GM18867 (cell line): ENCODE data around the gene CACNA1B.
"Not testable (repeated sequence)": the region's sequence is repeated elsewhere in the genome, so short reads cannot be mapped to it uniquely, and the experiment has no call there.

ENCODE experiments used
- ATAC-seq: cut with Tn5 transposase; IDR thresholded peaks from one replicate; pipeline ENCODE4 v1.9.1; 2021; ENCODE audit warnings: mild to moderate bottlenecking, moderate library complexity; ENCODE audit not compliant: unreplicated experiment

The CACNA1B gene

GRCh38 chr9:137877506-137878122 lies at the start of gene CACNA1B:
Gene CACNA1B, plus strand, starts transcription at chr9:137877782. Its CDS starts 152 bp downstream, at chr9:137877934.
- not testable (repeated sequence) for ATAC-seq

GRCh38 chr9:137827908-137828526 lies 49.6 kb upstream of the CACNA1B start:
- no peak for ATAC-seq

GRCh38 chr9:137828527-137829259 lies 48.9 kb upstream of the CACNA1B start:
- no peak for ATAC-seq

DNA sequence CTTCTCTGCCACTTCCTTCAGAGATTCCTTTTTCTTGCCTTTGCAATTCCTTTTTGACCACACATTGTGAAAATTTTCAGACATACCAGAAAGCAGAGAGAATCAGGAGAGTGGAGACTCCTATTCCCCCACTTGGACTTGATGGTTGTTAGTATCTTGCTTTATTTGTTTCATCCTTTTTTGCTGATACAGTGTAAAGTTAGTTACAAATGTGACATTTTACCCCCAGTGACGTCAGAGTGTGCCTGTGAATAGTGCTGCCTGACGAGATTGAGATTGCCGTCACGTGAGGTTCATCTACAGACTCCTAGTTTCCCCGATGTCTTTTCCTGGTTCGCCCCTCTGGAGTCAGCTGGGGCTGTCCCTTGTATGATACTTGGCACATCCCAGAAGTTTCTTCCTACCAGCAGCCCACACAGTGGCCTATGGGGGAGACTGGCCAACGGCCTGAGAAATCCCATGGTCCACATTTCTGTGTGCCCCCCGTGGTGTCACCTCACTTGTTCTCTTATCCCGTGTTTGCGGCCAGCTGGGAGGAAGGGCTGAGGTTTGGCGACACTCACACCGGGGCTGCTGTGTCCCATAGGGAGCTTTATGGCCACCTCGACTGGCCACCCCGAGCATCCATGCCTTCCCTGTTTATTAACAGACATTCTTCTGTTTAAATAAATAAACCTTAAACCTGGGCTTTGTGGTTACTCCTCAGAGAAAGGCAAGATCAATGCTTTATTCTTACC lies 48.2 kb upstream of the CACNA1B start:
- ATAC-seq = no peak

GRCh38 chr9:137832191-137832700 lies 45.3 kb upstream of the CACNA1B start:
- ATAC-seq = no peak

DNA sequence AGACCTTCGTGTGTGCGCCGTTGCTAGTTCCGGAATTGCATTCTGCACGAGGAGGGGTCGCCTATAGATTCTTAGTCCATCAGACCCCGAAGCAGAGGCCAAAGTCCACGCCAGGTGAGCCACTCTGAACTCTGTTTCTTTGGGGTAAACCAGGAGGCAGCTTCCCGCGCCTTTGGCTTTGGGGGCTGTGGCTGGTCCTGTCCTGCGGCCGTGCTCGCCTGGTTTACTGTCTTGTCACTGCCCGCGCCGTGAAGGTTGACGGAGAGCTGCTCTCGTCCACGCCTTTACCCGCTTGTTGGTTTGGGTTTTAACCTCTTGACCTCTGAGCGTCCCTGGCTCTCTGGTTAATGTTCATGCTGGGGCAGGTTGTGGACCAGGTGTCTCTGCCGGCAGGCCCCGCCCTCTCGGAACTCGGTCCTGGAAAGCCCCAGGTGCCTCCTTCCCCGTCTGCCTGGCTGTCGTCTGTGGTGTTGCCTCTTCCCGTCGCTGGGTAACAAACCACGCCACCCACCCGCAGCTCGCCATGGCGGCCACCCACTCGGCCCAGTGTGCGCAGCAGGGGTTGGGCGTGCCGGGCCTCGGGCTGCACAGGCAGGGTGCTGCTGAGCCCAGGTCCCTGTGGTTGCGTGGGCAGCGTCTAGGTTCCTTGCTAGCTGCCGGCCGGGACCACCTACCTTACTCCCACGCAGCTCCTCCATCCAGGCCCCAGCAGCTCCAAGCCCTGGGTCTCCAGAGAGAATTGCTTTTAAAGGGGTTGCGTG lies 44.6 kb upstream of the CACNA1B start:
- ATAC-seq = no peak

DNA sequence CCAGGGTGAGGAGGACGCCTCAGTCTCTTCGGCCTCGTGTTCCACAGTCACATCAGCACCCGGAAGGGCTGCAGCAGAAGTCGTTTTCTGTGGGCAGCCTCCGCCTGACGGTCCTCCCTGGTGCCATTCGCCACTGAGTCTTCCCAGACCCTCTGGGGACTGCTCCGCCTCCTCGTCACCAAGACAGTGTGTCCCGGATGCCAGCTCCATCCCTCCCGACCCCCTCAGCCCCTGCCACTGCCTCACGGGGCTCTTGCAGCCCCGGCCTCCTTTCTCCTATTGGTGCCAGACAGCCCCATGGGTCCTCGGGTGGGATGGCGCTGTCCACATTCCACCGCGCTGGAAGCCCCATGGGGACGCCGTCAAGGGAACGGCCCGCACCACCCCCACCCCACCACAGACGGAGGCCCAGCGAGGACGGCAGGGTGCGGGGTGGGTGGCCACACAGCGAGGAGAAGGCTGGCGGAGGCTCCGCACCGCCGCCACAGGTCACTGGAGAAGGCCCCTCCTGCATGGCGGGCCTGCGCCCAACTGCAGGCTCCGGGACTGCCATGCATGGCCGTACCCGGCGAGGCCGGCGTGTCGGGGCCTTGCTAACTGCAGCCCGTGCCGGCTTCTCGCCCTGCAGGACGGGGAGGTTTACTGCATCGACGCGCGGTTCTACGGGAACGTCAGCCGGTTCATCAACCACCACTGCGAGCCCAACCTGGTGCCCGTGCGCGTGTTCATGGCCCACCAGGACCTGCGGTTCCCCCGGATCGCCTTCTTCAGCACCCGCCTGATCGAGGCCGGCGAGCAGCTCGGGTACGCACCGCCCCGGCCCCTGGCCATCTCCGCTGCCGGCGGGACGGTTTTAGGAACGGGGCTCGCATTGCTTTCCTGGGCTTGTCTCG lies 43.6 kb upstream of the CACNA1B start:
- ATAC-seq = no peak

GRCh38 chr9:137834846-137835546 lies 42.6 kb upstream of the CACNA1B start:
- no peak for ATAC-seq

- no peak for ATAC-seq
Observed at GRCh38 chr9:137836151-137836830, 41.3 kb upstream of the CACNA1B start.

GRCh38 chr9:137836831-137837241 lies 40.7 kb upstream of the CACNA1B start:
- no peak for ATAC-seq

DNA sequence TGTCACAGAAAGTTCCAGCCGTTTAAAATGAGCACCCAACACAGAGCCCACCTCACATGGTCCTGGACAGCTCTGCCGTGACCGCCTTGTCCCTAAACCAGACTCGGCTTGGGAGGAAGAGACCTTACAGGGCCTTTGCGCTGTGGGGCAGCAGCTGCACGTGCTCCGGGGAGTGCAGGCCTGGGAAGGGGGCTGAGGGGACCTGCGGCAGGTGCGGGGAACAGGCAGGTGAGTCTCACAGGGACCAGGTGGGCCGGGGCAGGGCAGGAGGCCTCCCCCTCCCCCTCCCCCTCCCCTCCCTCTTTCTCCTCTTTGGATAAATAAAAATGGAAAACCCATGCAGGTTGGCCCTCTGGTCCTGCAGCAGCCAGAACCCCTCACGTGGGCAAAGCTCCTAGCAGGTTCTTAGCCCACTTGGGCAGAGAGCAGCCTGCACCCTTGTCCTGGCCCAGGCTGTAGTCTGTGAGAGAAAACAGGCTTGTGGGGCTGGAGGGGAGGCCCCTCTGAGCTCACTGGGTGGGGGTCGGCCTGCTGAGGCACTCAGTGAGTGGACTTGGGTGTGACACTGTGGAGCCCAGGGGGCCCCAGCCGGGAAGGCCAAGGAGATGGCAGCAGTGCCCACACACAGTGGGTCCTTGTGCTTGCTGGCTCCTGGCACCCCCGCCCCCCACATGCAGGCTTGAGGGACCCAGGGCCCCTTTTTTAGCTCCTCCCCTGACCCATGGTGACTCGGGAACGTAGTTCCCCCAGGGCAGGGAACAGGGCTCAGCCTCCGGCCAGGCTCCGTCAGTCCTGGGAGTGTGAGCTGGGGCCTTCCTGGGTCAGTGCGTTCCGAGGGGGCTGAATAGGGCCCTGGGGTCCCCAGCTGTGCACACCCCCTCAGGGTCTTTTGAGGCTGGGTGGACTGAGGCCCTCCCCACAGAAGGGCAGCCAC lies 40.0 kb upstream of the CACNA1B start:
- ATAC-seq = no peak

DNA sequence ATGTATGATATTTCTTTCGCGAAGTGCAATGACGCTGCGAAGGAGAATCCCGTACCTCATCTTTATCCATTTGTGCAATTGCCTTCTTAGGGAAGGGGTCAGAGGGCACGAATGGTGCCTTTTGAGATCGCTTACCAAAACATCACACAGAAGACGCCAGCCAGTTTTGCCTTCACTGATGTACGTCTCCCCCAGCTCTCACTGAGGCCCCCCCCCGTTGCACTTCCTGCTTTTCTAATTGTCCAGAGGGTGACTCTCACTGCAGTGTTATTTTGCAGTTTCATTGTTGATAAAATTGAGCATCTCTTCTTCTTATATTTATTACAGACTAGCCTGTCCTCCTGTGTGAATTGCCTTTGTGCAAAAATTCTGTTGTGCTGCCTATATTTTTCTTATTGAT lies 39.0 kb upstream of the CACNA1B start:
- no peak for ATAC-seq

- ATAC-seq = no peak
Observed at GRCh38 chr9:137843355-137843754, 34.2 kb upstream of the CACNA1B start.

DNA sequence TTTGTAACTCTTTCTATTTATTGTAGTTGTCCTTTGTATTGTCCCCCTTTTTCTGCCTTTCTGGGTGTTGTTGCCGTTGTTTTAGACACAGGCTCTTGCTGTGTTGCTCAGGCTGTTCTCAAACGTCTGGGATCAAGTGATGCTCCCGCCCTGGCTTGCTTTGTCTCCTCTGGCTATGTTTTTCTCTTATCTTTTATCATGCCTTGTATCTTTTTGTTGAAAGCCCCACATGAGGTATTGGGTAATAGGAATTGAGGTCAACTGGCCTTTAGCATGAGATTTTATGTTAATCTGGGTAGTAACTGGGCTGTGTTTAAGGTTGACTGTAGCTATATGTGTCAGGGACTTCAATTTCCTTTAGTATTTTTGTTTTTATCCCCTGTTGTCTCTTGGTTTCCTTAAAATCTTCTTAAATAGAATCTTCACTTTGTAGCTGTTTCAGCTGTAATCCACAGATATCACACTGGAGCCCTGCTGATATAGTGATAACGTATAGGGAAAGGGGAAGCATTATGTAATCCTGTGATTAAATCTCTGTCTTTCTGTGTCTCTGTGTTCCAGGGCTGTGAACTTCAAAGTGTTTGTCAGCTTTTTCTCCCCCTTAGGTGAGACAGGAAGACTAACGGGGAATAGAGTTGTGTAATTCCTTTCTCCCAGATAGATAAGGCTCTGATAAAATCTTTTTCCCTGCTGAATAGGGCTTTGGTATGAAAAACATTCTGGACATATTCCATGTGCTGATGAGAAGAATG lies 25.9 kb upstream of the CACNA1B start:
- ATAC-seq = no peak

- no peak for ATAC-seq
Observed at GRCh38 chr9:137853392-137853995, 24.1 kb upstream of the CACNA1B start.

DNA sequence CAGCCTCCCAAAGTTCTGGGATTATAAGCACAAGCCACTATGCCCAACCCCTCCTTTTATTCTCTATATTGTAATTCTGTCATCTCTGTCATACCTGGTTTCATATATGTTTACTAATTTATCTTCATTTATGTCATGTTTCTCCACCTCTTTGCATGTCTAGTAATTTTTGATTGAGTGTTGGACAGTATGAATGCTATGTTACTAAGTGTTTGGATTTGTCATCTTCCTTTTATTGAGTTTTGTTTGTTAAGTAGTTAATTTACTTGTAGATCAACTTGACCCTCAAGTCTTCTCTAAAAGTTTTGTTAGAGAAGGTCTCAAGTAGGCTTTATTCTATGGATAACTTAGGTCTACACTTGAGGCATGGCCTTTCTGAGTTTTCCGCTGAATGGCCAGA lies 17.2 kb upstream of the CACNA1B start:
- ATAC-seq = no peak
